Measurements from ENCODE around the gene ITGAD.

DNA sequence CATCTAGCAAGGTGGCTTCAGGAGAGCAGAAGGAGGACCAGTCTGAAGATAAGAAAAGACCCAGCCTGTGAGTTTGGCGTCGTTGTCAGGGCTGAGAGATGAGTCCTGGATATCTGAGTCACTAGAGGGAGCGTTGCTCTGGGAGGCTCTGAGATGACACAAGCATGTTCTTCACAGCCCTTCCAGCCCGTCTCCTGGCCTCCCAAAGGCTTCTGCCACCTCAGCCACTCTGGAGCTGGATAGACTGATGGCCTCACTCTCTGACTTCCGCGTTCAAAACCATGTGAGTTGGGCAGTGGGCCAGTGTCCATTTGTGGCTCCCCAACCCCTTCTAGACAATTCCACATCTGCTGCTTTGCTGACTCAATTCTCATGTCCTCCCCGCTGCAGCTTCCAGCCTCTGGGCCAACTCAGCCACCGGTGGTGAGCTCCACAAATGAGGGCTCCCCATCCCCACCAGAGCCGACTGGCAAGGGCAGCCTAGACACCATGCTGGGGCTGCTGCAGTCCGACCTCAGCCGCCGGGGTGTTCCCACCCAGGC, 81.1 kb downstream of the ITGAD start:
- no peak for TF ChIP-seq POLR2AphosphoS5 (IDR thresholded peaks at IDR 0.05; ENCODE audit: low read depth, low read length)
- TF ChIP-seq POLR2A (IDR thresholded peaks at IDR 0.05; ENCODE audit: low read depth, low read length), result no peak
- TF ChIP-seq TAF1 (IDR thresholded peaks at IDR 0.05; ENCODE audit: borderline replicate concordance, low read depth, low read length), result no peak

Measured in GM12892 (cell line).